COLO668 (cell line): ENCODE results near the gene WDR38.

Experiments used
- DNase-seq: peaks from one replicate; lab custom pipeline; 2025; ENCODE audit not compliant: unreplicated experiment; lab: John Stamatoyannopoulos, UW

WDR38 gene

GRCh38 chr9:124880501-124880900 lies 27.2 kb downstream of the WDR38 start:
- DNase-seq: no peak

- no peak for DNase-seq
These were observed 28.0 kb downstream of the WDR38 start for GRCh38 chr9:124881138-124881743.

DNA sequence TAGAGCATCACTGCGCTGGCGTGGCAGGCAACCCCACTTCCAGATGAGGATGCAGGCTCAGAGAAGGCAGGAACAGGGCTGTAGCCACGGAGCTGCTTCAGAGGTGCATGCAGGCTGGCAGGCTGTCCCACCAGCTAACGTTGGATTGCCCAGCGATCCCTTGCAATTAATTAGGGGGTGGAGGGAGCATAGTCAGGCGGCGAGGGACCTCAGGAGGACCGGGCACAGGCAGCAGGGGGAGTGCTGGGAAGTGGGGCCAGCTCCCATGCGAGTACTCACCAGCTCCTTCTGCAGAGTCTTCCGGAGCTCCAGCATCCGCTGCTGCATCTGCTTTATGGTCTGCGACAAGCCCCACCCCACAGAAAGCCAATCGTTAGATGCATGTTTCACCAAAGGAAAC lies 29.0 kb downstream of the WDR38 start:
- no peak for DNase-seq

DNA sequence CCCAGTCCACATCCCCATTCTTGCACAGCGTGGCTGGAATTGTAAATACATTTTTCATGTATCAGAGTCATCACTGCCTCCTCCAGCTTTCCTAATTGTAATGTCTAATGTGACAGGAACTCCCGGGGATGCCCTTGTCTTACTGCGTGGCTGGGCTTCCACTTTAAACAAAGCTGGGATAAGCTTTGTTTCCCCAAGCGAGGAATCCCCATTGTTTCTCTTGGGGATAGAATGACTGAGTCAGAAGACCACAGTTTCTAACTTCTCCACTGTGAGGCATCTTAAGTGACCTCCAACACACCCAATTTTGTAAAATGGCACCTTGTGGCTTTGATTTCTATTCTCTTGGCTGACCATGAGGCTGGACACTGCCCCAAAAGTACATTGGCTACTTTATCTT lies 31.1 kb downstream of the WDR38 start:
- DNase-seq: no peak

DNA sequence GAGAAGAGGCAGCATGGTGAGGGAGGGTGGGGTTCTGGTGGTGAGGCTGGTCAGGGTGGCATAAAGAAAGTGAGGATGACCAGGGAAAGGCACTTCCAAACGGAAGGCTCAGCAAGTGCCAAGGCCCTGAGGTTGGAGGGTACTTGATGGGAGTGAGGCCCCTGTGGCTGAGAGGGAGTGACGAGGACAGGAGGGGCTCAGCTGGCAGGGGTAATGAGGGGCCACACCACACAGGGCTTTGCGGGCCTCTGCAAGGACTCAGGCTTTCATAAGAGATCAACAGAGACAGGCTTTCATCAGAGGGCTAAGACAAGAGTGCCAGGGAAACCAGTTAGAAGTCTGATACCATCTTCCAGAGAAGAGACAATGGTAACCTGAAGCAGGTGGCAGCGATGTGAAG lies 32.3 kb downstream of the WDR38 start:
- no peak for DNase-seq

DNA sequence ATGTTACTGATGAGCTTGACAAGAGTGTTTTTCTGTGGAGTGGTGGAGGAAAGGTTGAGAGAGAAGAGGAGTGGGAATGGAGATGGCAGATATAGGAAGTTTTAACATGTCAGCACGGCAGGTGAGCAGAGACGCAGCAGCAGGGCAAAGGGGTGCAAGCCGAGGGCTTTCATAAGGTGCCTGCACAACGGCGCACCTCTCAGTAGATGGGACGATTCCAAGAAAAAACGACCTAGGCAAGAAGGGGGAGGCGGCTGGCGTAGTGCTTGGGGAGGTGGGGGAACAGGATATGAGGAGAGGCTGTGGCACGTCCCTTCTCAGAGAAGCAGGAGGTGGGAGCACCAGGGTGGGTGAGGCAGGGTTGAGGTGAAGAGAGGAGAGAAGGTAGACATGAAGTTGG lies 33.2 kb downstream of the WDR38 start:
- no peak for DNase-seq

DNA sequence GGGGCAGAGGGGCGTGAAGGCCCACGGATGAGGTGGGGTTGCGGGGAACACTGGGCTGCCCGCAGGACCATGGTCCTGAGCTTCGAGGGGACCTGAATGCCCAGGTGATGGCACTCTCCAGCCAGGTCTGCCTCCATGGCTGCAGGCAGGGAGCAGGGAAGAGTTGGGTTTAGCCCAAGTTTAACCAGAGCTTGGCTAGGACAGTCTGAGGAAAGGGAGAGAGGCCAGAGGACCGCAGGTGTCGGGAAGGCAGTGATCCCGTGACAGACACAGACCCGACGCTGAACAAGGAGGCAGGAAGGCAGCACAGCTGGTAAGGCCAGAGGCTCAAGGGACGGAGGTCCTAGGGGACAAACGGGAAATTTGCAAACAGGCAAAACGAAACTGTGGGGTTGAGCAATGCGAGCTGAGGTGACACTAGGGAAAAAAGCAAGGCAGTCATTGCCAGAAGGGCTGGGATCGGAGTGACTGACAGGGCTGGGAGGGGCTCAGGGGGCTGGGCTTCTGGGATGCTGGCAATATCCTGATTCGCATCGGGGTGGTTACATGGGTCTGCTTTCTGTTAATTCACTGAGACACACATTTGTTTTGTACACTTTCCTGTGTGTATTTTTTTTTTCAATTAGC lies 33.7 kb downstream of the WDR38 start:
- no peak for DNase-seq

- no peak for DNase-seq
These were observed 34.6 kb downstream of the WDR38 start for GRCh38 chr9:124887832-124888231.

- DNase-seq: no peak
These were observed 35.7 kb downstream of the WDR38 start for GRCh38 chr9:124889006-124889405.

- no peak for DNase-seq
These were observed 36.9 kb downstream of the WDR38 start for GRCh38 chr9:124890179-124890578.

GRCh38 chr9:124894035-124894740 lies 40.9 kb downstream of the WDR38 start:
- DNase-seq: no peak

DNA sequence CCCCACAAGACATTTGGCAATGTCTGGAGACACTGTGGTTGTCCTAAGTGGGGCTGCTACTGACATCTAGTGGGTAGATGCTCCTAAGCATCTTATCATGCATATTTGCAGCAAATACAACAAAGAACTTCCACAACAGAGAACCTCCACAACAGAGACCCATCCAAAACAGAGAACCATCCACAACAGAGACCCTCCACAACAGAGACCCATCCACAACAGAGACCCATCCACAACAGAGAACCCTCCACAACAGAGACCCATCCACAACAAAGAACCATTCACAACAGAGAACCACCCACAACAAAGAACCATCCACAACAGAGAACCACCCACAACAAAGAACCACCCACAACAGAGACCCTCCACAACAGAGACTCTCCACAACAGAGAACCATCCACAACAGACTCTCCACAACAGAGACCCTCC lies 41.5 kb downstream of the WDR38 start:
- no peak for DNase-seq

- DNase-seq: no peak
These were observed 44.6 kb downstream of the WDR38 start for GRCh38 chr9:124897570-124898460.

DNA sequence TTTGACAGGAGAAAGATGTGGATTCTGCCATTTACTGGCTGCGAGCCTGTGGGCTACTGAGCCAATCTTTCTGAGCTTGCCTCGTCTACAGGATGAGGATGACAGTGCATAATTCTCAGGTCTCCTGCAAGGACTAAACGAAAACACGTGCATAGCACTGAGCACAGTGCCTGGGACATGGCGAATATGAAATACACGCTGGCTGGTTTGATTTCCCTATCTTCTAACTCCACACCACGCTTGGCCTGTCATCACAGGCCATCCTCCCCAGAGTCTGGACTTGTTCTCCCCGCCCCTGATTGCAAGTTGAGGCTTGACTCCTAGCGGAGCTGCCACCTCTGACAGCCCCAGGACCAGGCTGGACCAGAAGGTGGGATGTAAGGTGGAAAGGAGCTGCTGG lies 46.6 kb downstream of the WDR38 start:
- no peak for DNase-seq

DNA sequence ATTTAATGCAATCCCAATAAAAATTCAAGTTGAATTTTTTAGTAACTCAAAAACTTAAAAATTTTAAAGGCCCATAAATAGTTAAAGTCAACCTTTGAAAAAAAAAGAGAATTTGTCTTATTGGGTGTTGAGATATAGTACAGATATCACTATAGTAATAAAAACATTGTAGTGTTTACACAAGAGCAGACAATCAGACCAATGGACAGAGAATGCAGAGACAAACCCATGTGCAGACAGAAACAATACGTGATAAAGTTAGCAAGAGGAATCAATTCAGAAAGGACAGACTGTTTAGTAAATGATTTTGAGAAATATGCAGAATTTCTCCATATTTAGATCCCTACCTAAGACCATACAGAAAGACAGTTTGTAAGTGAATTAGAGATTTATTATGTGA lies 53.7 kb downstream of the WDR38 start:
- no peak for DNase-seq
